Measurements from ENCODE around the gene PML.
A peak's percentile ranks its signal among the peaks of the same experiment; 100 is the strongest.
"Not testable (repeated sequence)": the region's sequence is repeated elsewhere in the genome, so short reads cannot be mapped to it uniquely, and the experiment has no call there.

PML gene

GRCh38 chr15:74063425-74064146 lies 69.1 kb downstream of the PML start:
- not testable (repeated sequence) for DNase-seq

- not testable (repeated sequence) for DNase-seq
Observed at GRCh38 chr15:74064183-74064582, 69.7 kb downstream of the PML start.

GRCh38 chr15:74064822-74065221 lies 70.3 kb downstream of the PML start:
- not testable (repeated sequence) for DNase-seq

GRCh38 chr15:74065684-74066411 lies 71.3 kb downstream of the PML start:
- DNase-seq = peak; percentile 56

GRCh38 chr15:74071645-74072044 lies 77.1 kb downstream of the PML start:
- not testable (repeated sequence) for DNase-seq

GRCh38 chr15:74072132-74072531 lies 77.6 kb downstream of the PML start:
- not testable (repeated sequence) for DNase-seq

GRCh38 chr15:74072614-74073337 lies 78.3 kb downstream of the PML start:
- DNase-seq = peak; percentile 38

- not testable (repeated sequence) for DNase-seq
Observed at GRCh38 chr15:74075781-74076180, 81.3 kb downstream of the PML start.

GRCh38 chr15:74082450-74082849 lies 87.9 kb downstream of the PML start, which contains the start of gene GOLGA6A:
Gene GOLGA6A (minus strand): TSS chr15:74082550. CDS start chr15:74082509, 41 bp downstream.
- DNase-seq = not testable (repeated sequence)

- DNase-seq = not testable (repeated sequence)
Observed at GRCh38 chr15:74094567-74094966, 100.1 kb downstream of the PML start.

- not testable (repeated sequence) for DNase-seq
Observed at GRCh38 chr15:74095610-74096009, 101.1 kb downstream of the PML start.

GRCh38 chr15:74096753-74097474 lies 102.4 kb downstream of the PML start:
- not testable (repeated sequence) for DNase-seq

All from activated naive CD4-positive, alpha-beta T cell treated with anti-CD3 and anti-CD28 coated beads, Interleukin-2, amount 50 U/mL, for 16 hours (primary cell).